GM18909 (cell line): ENCODE measurements around the gene IFT172.
"Not testable (repeated sequence)": the region's sequence is repeated elsewhere in the genome, so short reads cannot be mapped to it uniquely, and the experiment has no call there.

ENCODE experiments used
- ATAC-seq: cut with Tn5 transposase; IDR thresholded peaks from one replicate; pipeline ENCODE4 v1.9.1; 2021; ENCODE audit warnings: mild to moderate bottlenecking; ENCODE audit not compliant: unreplicated experiment, poor library complexity

IFT172 gene

GRCh38 chr2:27431395-27431794, 58.1 kb downstream of the IFT172 start:
- ATAC-seq, result no peak

DNA sequence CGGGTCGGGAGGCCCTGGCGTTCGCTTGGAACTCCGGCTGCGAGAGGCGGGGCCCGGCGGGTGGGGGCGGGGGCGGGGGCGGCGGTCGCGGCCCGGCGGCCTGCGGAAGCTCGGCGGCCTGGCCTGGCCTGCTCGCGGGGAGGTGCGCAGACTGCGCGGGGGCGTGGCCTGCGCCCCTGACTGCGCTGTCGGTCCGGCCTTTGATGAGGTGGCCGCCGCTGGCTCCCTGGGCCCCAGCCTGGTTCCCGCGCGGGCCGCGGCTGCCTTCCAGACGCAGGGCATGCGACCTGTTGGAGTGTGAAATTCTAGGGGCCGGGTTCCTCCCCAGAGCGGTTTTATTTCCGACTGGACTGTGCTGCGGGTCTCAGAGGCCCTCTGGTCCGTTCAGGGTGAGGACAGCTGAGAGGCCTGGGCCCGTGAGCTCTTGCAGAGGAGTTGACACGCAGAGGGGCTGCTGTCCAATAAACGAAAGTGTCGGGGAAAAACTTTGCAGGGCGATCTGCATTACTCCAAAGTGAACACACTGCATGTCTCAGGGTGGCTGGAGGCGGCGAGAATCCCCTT, 60.5 kb downstream of the IFT172 start:
- peak; percentile 67 for ATAC-seq

- peak; percentile 88 for ATAC-seq
Measured at GRCh38 chr2:27428213-27428977, 61.1 kb downstream of the IFT172 start, which contains the start of gene NRBP1. Gene NRBP1, plus strand, starts transcription at chr2:27428631. Its CDS starts 4,643 bp downstream, at chr2:27433274.

DNA sequence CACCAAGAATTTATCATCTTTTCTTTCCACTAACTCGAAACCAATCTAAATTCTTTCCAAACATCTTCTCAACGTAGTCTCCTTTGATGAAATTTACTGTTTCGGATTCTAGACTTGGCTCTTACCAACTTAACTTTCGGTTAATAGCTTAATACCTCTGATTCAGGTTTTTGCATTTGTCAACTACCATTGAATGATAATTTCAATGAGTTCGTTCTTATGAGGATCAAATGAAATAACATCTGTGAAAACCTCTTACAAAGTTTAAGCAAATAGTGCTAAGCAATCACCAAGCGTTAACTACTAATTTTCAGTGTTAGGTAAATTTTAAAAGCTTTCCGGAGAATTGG, 61.7 kb downstream of the IFT172 start:
- no peak for ATAC-seq

DNA sequence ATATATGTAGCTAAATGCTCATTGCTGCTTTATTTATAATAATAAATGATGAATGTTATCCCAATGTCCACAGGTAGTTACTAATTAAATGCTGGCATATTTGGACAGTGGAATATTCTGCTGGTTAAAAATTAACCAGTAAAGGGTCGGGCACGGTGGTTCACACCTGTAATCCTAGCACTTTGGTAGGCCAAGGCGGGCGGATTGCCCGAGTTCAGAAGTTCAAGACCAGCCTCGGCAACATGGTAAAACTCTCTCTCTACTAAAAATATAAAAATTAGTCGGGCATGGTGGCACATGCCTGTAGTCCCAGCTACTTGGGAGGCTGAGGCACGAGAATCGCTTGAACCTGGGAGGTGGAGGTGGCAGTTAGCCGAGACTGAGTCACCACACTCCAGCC, 64.5 kb downstream of the IFT172 start:
- ATAC-seq, result not testable (repeated sequence)

GRCh38 chr2:27422958-27423357, 66.6 kb downstream of the IFT172 start:
- no peak for ATAC-seq

- no peak for ATAC-seq
Measured at GRCh38 chr2:27421660-27422250, 67.8 kb downstream of the IFT172 start.

GRCh38 chr2:27420996-27421395, 68.5 kb downstream of the IFT172 start:
- no peak for ATAC-seq

GRCh38 chr2:27416151-27416550, 73.4 kb downstream of the IFT172 start:
- ATAC-seq, result no peak

GRCh38 chr2:27412419-27413152, 77.0 kb downstream of the IFT172 start:
- ATAC-seq, result no peak

DNA sequence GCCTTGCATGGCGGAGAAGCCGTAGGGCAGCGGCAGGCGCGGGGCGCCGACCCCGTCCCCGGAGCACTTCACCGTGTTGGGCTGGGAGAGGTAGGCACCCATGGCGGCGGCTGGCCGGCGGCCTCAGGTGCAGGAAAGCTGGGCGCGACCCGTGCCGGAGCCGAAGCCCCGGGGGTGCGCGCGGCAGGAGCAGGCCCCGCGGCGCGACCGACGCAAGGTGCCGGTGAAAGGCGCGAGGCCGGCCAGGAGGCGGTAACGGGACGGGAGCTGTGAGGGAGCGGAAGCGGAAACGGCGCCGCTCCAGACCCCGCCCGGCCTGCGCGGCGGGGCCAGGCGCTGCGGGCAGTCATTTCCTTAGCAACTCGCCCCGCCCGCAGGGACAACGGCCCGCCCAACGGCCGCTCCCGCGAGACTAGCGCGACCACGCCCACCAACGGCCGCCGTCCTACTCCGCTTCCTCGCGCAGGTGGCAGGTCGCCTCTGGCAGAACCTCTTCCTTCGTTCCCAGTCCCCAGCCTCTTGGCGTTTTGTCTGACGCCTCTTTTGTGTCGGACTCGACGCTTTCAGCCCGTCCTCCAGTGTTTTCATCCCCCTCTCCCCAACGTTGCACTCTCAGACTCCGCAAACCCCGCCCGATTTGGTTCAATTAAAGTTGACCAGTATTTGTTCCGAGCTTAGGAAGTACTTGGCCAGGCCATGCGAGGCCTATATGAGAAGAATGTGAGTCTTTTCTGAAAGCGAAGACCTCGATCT, 80.0 kb downstream of the IFT172 start, which contains the start of gene PPM1G:
Gene PPM1G, minus strand, starts transcription at position 271 of the 753 bp plus-strand sequence. Its CDS starts 169 bp downstream, at position 102.
- ATAC-seq, result peak; percentile 95

DNA sequence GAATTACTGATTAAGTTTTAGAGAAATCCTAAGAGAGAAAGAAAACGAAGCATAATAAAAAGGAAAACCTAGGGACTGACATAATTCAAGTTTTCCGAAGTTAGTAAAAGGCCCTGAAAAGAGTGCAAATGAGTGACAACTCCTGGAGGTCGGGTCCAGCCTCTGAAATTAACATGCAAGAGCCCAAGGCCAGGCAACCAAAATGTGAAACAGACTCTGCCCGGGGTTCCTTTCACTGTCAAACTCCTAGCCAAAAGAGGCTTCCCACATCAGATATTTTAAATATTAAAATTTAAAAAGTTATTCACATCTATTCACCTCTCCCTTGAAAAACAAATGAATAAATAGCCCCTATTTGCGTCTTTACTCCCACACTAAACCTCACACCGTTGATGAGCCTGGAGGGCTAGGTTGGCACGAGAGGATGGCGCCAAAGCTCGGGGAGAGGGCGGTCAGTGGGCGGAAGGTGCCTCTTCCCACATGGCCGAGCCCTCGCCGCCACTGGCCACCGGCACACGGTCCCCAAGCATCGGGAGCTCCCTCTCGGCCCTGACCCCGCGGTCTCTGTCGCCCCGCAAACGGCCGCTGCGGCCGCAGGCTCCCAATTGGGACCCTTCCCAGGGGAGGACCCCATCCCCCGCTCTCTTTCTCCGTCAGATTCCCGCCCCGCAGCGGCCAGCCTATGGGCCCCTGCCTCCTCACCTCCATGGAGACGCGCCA, 80.8 kb downstream of the IFT172 start:
- peak; percentile 37 for ATAC-seq

DNA sequence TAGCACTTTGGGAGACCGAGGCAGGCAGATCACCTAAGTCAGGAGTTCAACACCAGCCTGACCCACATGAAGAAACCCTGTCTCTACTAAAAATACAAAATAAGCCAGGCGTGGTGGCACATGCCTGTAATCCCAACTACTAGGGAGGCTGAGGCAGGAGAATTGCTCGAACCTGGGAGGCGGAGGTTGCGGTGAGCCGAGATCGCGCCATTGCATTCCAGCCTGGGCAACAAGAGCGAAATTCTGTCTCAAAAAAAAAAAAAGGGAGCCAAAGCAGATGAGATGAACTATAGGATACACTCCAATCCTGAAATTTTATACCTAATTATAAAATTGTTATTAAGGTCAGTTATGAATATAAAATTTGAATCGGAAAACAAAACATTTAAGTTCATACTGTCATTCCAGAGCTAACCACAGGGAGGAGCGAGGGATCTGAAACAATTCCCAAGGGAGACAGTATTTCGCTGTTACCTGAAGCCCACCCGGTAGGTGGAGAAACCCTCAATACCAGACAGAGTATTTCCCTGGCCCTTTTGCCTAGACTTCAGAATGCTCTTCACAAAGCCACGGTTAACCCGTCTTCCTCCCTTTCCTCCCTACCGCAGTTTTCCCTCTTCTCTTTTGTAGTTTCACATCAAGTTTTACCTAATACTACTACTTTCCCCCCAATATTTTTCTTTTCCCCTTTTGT, 81.6 kb downstream of the IFT172 start:
- no peak for ATAC-seq

GRCh38 chr2:27400348-27401135, 89.0 kb downstream of the IFT172 start:
- ATAC-seq, result no peak

GRCh38 chr2:27398962-27399361, 90.6 kb downstream of the IFT172 start:
- ATAC-seq, result no peak
